SK-N-SH treated with all-trans-retinoic acid at 6 μM for 48 hours (cell line): ENCODE measurements around the gene BBS5.

ENCODE experiments used
- BACH2 ChIP-seq: fragments of 250-450 bp; sonication (Bioruptor Pico); IDR thresholded peaks from 2 replicates; pipeline ENCODE4 v1.9.0; 2021; ENCODE audit warnings: mild to moderate bottlenecking, borderline replicate concordance
- RARB ChIP-seq: fragments of 250-450 bp; sonication (Bioruptor Pico); IDR thresholded peaks from 2 replicates; pipeline ENCODE4 v1.8.0; 2021; ENCODE audit warnings: mild to moderate bottlenecking, moderate library complexity
- SNAI2 ChIP-seq: fragments of 250-450 bp; sonication (Bioruptor Pico); IDR thresholded peaks from 2 replicates; pipeline ENCODE4 v1.5.0; 2020; ENCODE audit warnings: mild to moderate bottlenecking, moderate library complexity
- ZFP30 ChIP-seq: fragments of 450-650 bp; formaldehyde crosslinking; IDR thresholded peaks from 2 replicates; pipeline ENCODE4 v1.5.0; 2022; ENCODE audit warnings: mild to moderate bottlenecking, moderate library complexity
- TF ChIP-seq, protein P1 (sequence below): fragments of 250-450 bp; sonication (Bioruptor Pico); IDR thresholded peaks from 2 replicates; pipeline ENCODE4 v1.8.0; 2020; ENCODE audit warnings: mild to moderate bottlenecking, moderate library complexity, borderline replicate concordance
- TF ChIP-seq, protein P2 (sequence below): fragments of 250-450 bp; sonication (Bioruptor Pico); IDR thresholded peaks from 2 replicates; pipeline ENCODE4 v1.5.1; 2021; ENCODE audit warnings: mild to moderate bottlenecking, moderate library complexity

DNA sequence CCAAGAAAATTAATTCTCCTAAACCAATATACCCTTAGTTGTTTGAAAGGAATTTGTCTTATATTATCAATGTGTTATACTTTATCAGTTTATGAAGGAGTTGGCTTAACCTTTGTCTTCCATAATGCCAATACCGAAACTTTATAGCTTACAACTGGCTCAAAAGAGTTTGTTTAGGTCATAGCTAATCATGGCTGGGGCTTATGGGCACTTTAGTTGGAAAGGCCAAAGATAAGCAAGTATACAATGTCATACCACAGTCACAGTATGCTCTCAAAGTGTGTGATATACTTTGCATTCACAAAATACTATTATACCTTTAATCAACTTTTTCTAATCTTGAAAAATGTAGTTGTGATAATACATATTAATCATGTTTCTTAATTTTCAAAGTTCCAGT is 32.5 kb downstream of the BBS5 start:
- TF ChIP-seq, protein P1, sequence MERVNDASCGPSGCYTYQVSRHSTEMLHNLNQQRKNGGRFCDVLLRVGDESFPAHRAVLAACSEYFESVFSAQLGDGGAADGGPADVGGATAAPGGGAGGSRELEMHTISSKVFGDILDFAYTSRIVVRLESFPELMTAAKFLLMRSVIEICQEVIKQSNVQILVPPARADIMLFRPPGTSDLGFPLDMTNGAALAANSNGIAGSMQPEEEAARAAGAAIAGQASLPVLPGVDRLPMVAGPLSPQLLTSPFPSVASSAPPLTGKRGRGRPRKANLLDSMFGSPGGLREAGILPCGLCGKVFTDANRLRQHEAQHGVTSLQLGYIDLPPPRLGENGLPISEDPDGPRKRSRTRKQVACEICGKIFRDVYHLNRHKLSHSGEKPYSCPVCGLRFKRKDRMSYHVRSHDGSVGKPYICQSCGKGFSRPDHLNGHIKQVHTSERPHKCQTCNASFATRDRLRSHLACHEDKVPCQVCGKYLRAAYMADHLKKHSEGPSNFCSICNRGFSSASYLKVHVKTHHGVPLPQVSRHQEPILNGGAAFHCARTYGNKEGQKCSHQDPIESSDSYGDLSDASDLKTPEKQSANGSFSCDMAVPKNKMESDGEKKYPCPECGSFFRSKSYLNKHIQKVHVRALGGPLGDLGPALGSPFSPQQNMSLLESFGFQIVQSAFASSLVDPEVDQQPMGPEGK (CRISPR knock-in tag): no peak
- TF ChIP-seq, protein P2, sequence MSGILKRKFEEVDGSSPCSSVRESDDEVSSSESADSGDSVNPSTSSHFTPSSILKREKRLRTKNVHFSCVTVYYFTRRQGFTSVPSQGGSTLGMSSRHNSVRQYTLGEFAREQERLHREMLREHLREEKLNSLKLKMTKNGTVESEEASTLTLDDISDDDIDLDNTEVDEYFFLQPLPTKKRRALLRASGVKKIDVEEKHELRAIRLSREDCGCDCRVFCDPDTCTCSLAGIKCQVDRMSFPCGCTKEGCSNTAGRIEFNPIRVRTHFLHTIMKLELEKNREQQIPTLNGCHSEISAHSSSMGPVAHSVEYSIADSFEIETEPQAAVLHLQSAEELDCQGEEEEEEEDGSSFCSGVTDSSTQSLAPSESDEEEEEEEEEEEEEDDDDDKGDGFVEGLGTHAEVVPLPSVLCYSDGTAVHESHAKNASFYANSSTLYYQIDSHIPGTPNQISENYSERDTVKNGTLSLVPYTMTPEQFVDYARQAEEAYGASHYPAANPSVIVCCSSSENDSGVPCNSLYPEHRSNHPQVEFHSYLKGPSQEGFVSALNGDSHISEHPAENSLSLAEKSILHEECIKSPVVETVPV (CRISPR knock-in tag): no peak
- TF ChIP-seq SNAI2 (CRISPR knock-in tag) (no peak), RARB (CRISPR knock-in tag) (no peak), BACH2 (CRISPR knock-in tag) (no peak), ZFP30 (CRISPR knock-in tag) (no peak)
